ENCODE data around the gene DRC3.

The DRC3 gene

GRCh38 chr17:18064053-18064452 is 91.4 kb downstream of the DRC3 start:
- no peak for DNase-seq

GRCh38 chr17:18065546-18065945 is 92.9 kb downstream of the DRC3 start:
- DNase-seq = no peak

Data from hippocampal formation (tissue), 2 donors.